Activated T-helper 2 cell treated with anti-CD3 and anti-CD28 coated beads, Interferon-gamma antibody, Interleukin-2, Interleukin-4, amounts not matched to agents 10 μg/mL and 5 μg/mL and 100 μg/mL, durations not matched to agents 14 hours and 24 hours and 36 hours (primary cell): ENCODE measurements around the gene RELL2. TPM values are rescaled to one million over a fixed set of nuclear protein-coding genes. Genes with fewer than 3 reads are reported as not detected.

Source experiments
- DNase-seq: peaks from one replicate; pipeline ENCODE4 v3.0.0; 2021; ENCODE audit warnings: low spot score
- H3K27ac Mint-ChIP-seq: one replicate; pipeline ENCODE4 v1.8.0; 2021; ENCODE audit warnings: mixed read lengths
- H3K27me3 Mint-ChIP-seq: one replicate; pipeline ENCODE4 v1.8.0; 2021; ENCODE audit warnings: low read depth, mixed read lengths
- H3K36me3 Mint-ChIP-seq: one replicate; pipeline ENCODE4 v1.8.0; 2021; ENCODE audit warnings: low read depth, mixed read lengths
- H3K4me1 Mint-ChIP-seq: one replicate; pipeline ENCODE4 v1.8.0; 2021; ENCODE audit warnings: low read depth, mixed read lengths
- H3K4me3 Mint-ChIP-seq: one replicate; pipeline ENCODE4 v1.8.0; 2021; ENCODE audit warnings: low read depth, mild to moderate bottlenecking, moderate library complexity, mixed read lengths
- H3K9me3 Mint-ChIP-seq: one replicate; pipeline ENCODE4 v1.8.0; 2021; ENCODE audit warnings: mixed read lengths
- intact Hi-C: fragments of 100-400 bp; cut with micrococcal nuclease; formaldehyde crosslinking; loops from one replicate; pipeline ENCODE4 v1.15.1; 2023
- total RNA-seq: library from RNA; stranded (reverse); gene quantifications from 2 replicates; pipeline ENCODE4 v1.2.3, GENCODE V29; 2022

The RELL2 gene
- total RNA-seq, 1 donor from 2014 or later: 15.9 TPM

DNA sequence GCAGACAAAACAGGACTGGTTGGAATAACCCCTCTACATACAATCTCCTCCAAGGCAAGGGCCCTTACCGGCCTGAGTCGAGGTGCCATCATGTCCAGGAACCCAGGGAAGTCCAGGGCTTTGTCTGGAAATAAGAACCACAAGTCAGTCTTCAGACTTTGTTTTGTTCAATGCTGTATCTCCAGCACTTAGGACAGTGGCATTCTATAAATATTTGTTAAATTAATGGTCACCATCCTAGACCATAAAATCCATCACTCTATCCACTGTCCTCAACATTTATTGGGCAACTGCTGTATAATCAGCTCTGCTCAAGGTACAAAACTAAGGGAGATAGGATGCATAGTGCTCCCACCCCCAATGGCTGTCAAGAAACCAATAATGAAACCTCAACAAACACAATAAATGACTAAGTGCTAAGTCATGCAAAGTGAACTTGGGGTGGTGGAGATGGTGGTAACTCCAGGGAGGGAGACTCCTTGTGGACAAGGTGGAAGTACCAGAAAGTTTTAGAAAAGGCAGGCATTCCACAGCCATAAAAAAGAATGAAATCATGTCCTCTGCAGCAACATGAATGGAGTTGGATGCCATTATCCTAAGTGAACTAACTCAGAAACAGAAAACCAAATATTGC lies 5.0 kb downstream of the RELL2 start:
- Mint-ChIP-seq H3K4me3 (no peak overlapping the region), H3K27ac (peak overlapping the region; percentile 13), H3K9me3 (no peaks in the 10 kb centered on the region), H3K4me1 (peaks cover 17% of the 10 kb centered on the region), H3K36me3 (peaks cover 36% of the 10 kb centered on the region), H3K27me3 (no peaks in the 10 kb centered on the region)
- intact Hi-C loops: no loop called here
- no peak for DNase-seq

DNA sequence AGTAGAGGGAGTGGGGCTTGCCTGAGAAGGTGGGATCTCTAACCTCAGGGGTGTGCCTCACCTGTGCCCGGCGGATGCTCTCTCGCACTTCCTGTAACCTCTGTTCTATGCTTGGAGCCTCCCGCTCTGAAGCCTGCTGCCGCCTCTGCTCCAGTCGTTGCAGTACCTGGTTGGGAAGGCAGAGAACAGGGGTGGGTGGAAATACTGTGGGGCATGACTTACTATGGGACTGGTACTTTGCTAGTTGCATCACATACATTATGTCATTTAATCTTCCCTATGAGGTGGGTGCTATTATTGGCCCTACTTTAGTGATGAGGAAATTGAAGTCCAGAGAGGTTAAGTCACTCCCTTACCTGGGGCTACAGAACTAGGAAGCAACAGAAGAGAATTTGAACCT lies 9.2 kb downstream of the RELL2 start:
- Mint-ChIP-seq H3K4me1 (peaks cover 16% of the 10 kb centered on the region), H3K27me3 (no peaks in the 10 kb centered on the region), H3K9me3 (no peaks in the 10 kb centered on the region), H3K36me3 (peaks cover 35% of the 10 kb centered on the region), H3K4me3 (no peak overlapping the region), H3K27ac (no peak overlapping the region)
- intact Hi-C loops: no loop called here
- no peak for DNase-seq

DNA sequence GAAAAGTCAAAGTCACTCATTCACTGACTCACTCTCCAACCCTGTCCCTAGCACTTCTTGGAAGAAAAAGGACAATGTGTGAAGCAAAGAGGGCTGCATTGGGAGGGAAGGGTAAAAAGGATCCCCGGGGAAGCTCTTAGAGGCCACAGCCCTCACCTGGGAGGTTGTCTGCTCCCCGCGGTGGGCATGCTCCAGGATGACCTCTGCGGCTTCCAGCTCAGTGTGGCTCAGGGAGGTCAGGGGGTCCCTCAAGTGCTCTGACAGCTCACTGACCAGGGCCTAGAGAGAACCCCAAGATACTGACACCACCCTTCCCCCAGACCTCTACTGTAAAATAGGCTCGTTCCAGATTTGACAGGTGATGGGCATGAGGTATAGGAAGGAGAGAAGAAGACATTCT lies 10.4 kb downstream of the RELL2 start:
- H3K27ac Mint-ChIP-seq: no peak overlapping the region
- H3K36me3 Mint-ChIP-seq: peaks cover 24% of the 10 kb centered on the region
- no peak overlapping the region for H3K4me3 Mint-ChIP-seq
- H3K4me1 Mint-ChIP-seq: peaks cover 10% of the 10 kb centered on the region
- H3K9me3 Mint-ChIP-seq: no peaks in the 10 kb centered on the region
- H3K27me3 Mint-ChIP-seq: no peaks in the 10 kb centered on the region
- DNase-seq: no peak
- intact Hi-C loops: no loop called here

DNA sequence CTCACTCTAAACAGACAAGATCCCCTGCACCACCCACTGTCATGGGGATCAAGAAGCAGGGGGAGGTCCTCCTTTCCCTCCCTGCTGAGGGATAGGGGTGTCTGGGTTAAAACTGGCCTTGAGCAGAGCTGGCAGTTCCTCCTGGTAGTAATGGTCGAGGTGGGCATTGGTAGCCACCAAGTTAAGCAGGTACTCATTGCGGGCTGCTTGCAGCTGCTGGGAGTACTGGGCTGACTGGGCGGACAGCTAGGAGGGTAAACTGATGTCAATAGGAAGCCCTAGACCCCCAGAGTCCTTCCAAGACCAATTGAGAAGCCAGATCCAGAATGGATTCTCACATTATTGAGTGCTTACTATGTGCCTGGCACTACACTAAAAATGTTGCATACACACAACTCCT lies 11.1 kb downstream of the RELL2 start:
- H3K9me3 Mint-ChIP-seq: no peaks in the 10 kb centered on the region

DNA sequence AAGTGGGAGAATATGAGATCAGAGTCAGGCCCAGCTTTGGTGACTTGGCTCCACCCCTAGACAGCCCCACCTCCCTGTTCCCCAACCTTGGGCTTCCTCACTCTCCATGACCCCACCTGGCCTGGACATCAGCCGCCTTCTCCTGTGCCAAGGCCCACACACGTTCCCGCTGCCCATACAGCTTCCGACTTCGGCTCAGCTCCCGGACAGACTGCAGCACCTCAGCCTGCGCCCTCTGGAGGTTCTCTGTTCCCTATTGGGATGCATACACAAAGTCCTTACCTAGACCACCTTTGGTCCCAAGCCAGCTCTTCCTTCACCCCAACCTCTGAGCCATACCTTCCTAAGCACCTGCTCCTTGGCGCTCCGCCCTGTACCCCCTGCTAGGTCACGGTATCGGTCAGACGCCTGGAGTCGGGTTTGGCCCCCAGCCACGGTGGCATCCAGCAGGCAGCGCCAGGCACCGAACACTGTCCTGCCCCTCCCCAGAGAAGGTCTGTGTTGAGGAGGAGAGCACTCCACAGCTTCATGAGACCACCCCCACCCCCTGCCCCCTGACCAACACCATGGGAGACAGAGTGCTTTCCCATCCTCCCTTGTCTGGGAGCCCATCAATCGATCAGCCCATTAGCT lies 12.4 kb downstream of the RELL2 start:
- Mint-ChIP-seq H3K4me3 (no peak overlapping the region), H3K27ac (no peak overlapping the region), H3K36me3 (peaks cover 21% of the 10 kb centered on the region), H3K27me3 (no peaks in the 10 kb centered on the region), H3K9me3 (no peaks in the 10 kb centered on the region), H3K4me1 (peaks cover 11% of the 10 kb centered on the region)
- DNase-seq: no peak
- intact Hi-C loops: no loop called here

More for the DNA sequence above, 11.1 kb downstream of the RELL2 start:
- peaks cover 24% of the 10 kb centered on the region for H3K36me3 Mint-ChIP-seq
- no peaks in the 10 kb centered on the region for H3K27me3 Mint-ChIP-seq
- intact Hi-C loops: no loop called here
- H3K4me1 Mint-ChIP-seq: peaks cover 11% of the 10 kb centered on the region
- H3K4me3 Mint-ChIP-seq: no peak overlapping the region
- no peak for DNase-seq
- no peak overlapping the region for H3K27ac Mint-ChIP-seq

DNA sequence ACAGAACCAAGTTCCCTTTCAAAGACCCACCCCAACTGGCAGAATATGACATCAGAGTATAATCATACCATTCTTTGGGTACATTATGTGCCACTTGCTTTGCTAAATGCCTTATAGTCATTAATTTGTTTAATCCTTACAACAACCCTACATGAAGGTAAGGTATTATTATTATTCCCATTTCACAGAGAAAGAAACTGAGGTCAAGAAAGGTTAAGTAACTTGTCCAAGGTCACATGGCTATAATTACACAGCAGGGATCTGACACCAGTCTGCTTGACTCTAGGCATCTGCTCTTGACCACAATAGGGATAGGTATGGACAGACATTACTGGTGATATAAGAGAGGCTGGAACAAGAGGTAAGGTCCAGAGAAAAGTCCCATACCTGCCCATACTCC lies 13.2 kb downstream of the RELL2 start:
- H3K9me3 Mint-ChIP-seq: no peaks in the 10 kb centered on the region
- no peak overlapping the region for H3K27ac Mint-ChIP-seq
- no peak for DNase-seq
- peak overlapping the region; percentile 98 for H3K4me3 Mint-ChIP-seq
- H3K4me1 Mint-ChIP-seq: peaks cover 11% of the 10 kb centered on the region
- intact Hi-C loops: no loop called here
- peaks cover 18% of the 10 kb centered on the region for H3K36me3 Mint-ChIP-seq
- H3K27me3 Mint-ChIP-seq: no peaks in the 10 kb centered on the region

DNA sequence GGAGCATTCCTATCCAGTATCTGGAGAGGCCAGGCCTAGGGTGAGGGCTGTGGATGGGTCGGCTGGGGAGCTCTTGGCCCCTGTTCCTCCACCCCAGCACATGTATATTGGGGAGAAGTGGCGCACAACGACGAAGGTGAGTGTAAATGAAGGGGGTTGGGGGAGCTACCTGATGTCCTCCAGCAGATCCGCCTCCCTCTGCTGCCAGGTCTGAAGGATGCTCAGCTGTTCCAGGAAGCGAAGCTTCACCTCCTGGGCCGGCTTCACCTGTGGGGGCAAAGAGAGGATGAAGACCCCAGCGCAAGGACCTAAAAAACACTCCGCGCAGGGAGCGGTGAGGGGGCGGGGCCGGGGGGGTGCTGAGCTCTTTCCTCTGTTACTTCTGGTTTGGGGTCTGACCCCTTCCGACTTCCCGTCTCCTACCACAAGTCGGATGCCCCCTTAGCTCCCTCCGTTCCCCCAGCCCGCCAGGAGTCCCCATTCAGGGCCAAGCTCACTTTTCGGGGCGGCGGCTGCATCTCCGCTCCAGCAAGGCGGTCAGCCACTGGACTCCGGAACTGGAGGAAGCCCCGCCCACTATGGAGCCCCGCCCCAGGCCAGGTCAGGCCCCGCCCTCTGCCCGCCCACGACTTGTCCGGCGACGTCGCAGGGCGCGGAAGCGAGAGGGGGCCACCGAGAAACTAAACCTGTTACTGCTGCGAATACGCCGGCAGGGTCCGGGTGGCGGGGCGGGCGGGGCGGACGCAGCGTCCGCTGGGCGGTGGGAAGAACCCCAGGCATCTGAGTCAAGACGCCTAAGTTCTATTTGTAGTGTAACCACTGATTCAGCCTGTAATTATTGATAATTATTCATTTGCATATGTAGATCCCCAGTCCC lies 14.3 kb downstream of the RELL2 start, which contains the start of gene FCHSD1:
TSS of gene FCHSD1 (minus strand) at position 568 of the 877 bp plus-strand sequence. CDS start at position 518, 50 bp downstream.
- Mint-ChIP-seq H3K27me3 (no peaks in the 10 kb centered on the region), H3K36me3 (peaks cover 12% of the 10 kb centered on the region), H3K4me1 (peaks cover 11% of the 10 kb centered on the region), H3K27ac (peak within 1 kb of the TSS; percentile 94), H3K9me3 (no peaks in the 10 kb centered on the region), H3K4me3 (peak within 1 kb of the TSS; percentile 98)
- intact Hi-C loops: loop anchor here (1.0 kb wide), 1 partner anchor 15 kb away; the partner anchor contains the start of genes HDAC3 and RELL2
- DNase-seq: peak; percentile 76

DNA sequence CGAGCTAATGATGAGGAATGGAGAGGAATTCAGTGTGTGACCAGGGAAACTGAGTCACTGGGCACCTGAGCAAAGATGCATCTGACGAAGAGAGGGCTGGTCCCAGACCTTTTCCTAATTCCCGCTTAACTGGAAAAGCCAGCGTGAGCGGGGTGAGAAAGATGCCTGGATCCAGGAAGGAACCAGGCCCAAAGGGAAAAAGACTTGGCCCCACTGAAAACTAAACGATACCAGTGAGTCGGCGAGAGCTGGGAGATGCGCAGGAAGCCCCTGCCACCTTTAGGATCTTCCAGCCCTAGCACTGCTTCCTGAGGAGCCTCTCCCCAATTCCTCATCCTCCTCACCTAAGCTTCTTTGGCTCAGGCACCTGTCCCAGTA lies 14.9 kb downstream of the RELL2 start:
- H3K27ac Mint-ChIP-seq: peak overlapping the region; percentile 42
- peaks cover 11% of the 10 kb centered on the region for H3K4me1 Mint-ChIP-seq
- intact Hi-C loops: loop anchor here (1.0 kb wide), 1 partner anchor 15 kb away; the partner anchor contains the start of genes HDAC3 and RELL2
- peaks cover 8% of the 10 kb centered on the region for H3K36me3 Mint-ChIP-seq
- H3K27me3 Mint-ChIP-seq: no peaks in the 10 kb centered on the region
- DNase-seq: no peak
- no peaks in the 10 kb centered on the region for H3K9me3 Mint-ChIP-seq
- H3K4me3 Mint-ChIP-seq: peak overlapping the region; percentile 98

DNA sequence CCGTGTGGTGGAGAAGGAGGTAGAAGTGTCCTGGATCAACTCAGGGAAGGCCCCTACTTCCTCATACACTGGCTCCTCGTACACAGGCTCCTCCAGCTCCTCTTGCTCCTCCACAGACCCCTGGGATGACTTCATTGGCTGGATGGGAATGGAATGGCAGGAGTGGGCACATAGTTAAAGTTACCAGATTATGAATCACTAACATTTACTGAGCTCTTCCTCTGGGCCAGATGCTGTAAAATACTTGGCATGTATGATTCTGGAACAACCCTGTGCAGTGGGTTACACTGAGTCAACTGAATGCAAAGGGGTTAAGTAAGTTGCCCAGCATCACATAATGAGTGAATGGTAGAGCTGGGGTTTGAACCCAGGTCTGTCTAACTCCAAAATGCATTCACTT lies 17.5 kb downstream of the RELL2 start:
- Mint-ChIP-seq H3K27ac (no peak overlapping the region), H3K27me3 (no peaks in the 10 kb centered on the region), H3K36me3 (peaks cover 4% of the 10 kb centered on the region), H3K4me3 (no peak overlapping the region), H3K4me1 (peaks cover 15% of the 10 kb centered on the region), H3K9me3 (no peaks in the 10 kb centered on the region)
- intact Hi-C loops: no loop called here
- no peak for DNase-seq

DNA sequence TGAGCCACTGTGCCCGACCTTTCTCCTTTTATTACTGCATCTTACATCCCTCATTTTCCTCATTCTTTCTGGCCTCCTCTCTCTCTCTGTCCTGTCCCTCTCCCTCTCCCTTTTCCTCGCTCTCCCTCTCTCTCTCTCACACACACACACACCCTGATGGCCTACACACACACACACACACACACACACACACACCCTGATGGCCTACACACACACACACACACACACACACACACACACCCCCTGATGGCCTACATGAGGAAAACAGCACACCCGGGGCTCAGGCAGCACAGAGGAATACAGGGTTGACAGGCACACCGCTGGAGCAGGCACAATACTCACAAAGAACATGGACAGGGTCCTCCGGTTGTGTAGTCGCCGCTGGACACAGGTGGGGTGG lies 18.2 kb downstream of the RELL2 start:
- Mint-ChIP-seq H3K4me1 (peaks cover 11% of the 10 kb centered on the region), H3K36me3 (peaks cover 4% of the 10 kb centered on the region), H3K4me3 (no peak overlapping the region), H3K27ac (no peak overlapping the region), H3K27me3 (no peaks in the 10 kb centered on the region), H3K9me3 (no peaks in the 10 kb centered on the region)
- intact Hi-C loops: no loop called here
- DNase-seq: no peak

DNA sequence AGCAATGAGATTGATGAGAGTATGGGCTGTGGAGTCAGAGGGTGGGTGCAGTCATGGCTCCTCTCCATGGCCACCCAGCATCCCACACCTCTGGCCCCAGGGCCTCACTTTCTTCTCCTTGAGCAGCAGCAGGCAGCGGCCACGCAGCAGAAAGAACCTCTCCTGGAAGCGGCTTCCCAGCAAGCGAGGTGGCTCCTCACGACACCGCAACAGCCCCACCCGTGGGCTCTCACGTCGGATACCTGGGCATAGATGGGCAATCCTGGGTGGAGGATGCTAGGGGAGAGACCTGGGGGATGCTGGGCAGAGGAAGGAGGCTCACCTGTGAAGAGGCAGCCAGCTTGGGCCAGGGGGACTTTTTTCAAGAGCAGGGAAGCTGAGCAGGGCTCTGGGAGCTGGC lies 19.6 kb downstream of the RELL2 start:
- H3K36me3 Mint-ChIP-seq: peaks cover 4% of the 10 kb centered on the region
- H3K4me1 Mint-ChIP-seq: peaks cover 8% of the 10 kb centered on the region
- no peak for DNase-seq
- no peaks in the 10 kb centered on the region for H3K27me3 Mint-ChIP-seq
- intact Hi-C loops: no loop called here
- no peaks in the 10 kb centered on the region for H3K9me3 Mint-ChIP-seq
- no peak overlapping the region for H3K27ac Mint-ChIP-seq
- no peak overlapping the region for H3K4me3 Mint-ChIP-seq

DNA sequence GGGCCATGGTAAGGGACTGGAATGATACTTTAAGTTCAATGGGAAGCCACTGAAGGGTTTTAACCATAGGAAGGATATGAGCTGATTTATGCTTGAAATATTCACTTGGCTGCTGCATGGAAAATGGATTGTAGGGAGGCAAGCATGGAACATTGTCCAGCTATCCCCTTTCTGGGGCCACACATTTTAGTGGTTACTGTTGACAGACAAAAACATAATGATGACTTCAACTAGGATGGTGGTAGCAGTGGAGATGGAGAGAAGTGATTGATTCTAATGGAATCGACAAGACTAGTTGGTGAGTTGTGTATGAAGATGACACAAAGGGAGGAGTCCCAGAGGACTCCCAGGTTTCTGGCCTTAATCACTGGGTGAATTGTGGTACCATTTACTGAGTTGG lies 20.6 kb downstream of the RELL2 start:
- intact Hi-C loops: no loop called here
- Mint-ChIP-seq H3K9me3 (no peaks in the 10 kb centered on the region), H3K27me3 (no peaks in the 10 kb centered on the region), H3K36me3 (peaks cover 4% of the 10 kb centered on the region), H3K4me3 (no peak overlapping the region), H3K4me1 (peaks cover 3% of the 10 kb centered on the region), H3K27ac (no peak overlapping the region)
- DNase-seq: no peak
